Kidney (tissue), 14 donors: Measurements from ENCODE around the gene CNOT1. TPM values are rescaled to one million over a fixed set of nuclear protein-coding genes. Genes with fewer than 3 reads are reported as not detected.

Experiments used
- DNase-seq, 5 donors: peaks; one replicate each; pipeline ENCODE4 v3.0.0-alpha.2; 2013 to 2020
- FAIRE-seq: peaks from 2 replicates; lab custom pipeline; 2012; peaks lifted over from hg19 to GRCh38; lab: Jason Lieb, UNC
- H3K27ac ChIP-seq, 2 donors: one replicate each; pipeline ENCODE4 v1.7.0; 2013; ENCODE audit warnings: low read depth in 2 of 2, low read length in 2 of 2, inconsistent platforms in 1 of 2
- H3K27me3 ChIP-seq: one replicate; pipeline ENCODE4 v1.7.1; 2013; ENCODE audit warnings: low read length, inconsistent platforms; ENCODE audit not compliant: control insufficient read depth, insufficient read depth
- H3K36me3 ChIP-seq, 3 donors: one replicate each; pipeline versions ENCODE4 v1.7.0 to v1.7.1; 2013; ENCODE audit warnings: low read length in 3 of 3, control low read depth in 1 of 3, inconsistent platforms in 1 of 3; ENCODE audit not compliant: insufficient read depth in 3 of 3, control insufficient read depth in 2 of 3
- H3K4me1 ChIP-seq, 3 donors: one replicate each; pipeline versions ENCODE4 v1.7.0 to v1.7.1; 2013; ENCODE audit warnings: low read length in 3 of 3, inconsistent platforms in 1 of 3, low read depth in 1 of 3; ENCODE audit not compliant: control insufficient read depth in 2 of 3, insufficient read depth in 2 of 3
- H3K4me3 ChIP-seq, 3 donors: one replicate each; pipeline versions ENCODE4 v1.7.0 to v1.8.1; 2013; ENCODE audit warnings: low read length in 3 of 3, control low read depth in 1 of 3, inconsistent platforms in 1 of 3
- H3K9ac ChIP-seq, 3 donors: one replicate each; pipeline versions ENCODE4 v1.7.0 to v1.7.1; 2013; ENCODE audit warnings: low read length in 3 of 3, control low read depth in 1 of 3, inconsistent platforms in 1 of 3
- H3K9me3 ChIP-seq, 3 donors: one replicate each; pipeline versions ENCODE4 v1.7.0 to v1.7.1; 2013; ENCODE audit warnings: low read length in 3 of 3, control low read depth in 1 of 3, inconsistent platforms in 1 of 3; ENCODE audit not compliant: control insufficient read depth in 2 of 3, insufficient read depth in 1 of 3
- intact Hi-C: fragments of 100-400 bp; cut with DNase I; formaldehyde crosslinking; loops from one replicate; pipeline ENCODE4 v1.11.1; 2022
- polyA plus RNA-seq: library from polyadenylated mRNA; stranded (reverse); fragments of 350-450 nt; fragmentation: Illumina TruSeq; extraction: RNeasy Lipid Tissue Mini Kit (QIAGEN cat#74804); gene quantifications from one replicate; pipeline ENCODE4 v1.2.3, GENCODE V29; 2014; ENCODE audit warnings: low read depth, low replicate concordance; ENCODE audit not compliant: insufficient read depth
- total RNA-seq: library from RNA; stranded (reverse); fragmentation: NEBNext Ultra II Directional; extraction: Animal tissue kit (Norgen Biotek cat#: 25700); gene quantifications from one replicate; pipeline ENCODE4 v1.2.1, GENCODE V29; 2021
- TF ChIP-seq, protein P1 (sequence below): IDR thresholded peaks from 3 replicates; pipeline ENCODE4 v1.5.1; 2012; ENCODE audit warnings: mild to moderate bottlenecking, moderate library complexity, borderline replicate concordance; ENCODE audit not compliant: insufficient read depth; ENCODE audit errors: extremely low read depth
- donor health status: control.
- donor health status: control.
- donor health status: control.
- donor health status: control.
- donor health status: control.
- donor health status: DM: yes; HTN: yes; CAD: no.
- donor health status: Normal renal cell carcinoma (clear cell type).

CNOT1 gene
- total and polyA plus RNA-seq, 2 donors from 2014 or later: 54.8 to 147 TPM

DNA sequence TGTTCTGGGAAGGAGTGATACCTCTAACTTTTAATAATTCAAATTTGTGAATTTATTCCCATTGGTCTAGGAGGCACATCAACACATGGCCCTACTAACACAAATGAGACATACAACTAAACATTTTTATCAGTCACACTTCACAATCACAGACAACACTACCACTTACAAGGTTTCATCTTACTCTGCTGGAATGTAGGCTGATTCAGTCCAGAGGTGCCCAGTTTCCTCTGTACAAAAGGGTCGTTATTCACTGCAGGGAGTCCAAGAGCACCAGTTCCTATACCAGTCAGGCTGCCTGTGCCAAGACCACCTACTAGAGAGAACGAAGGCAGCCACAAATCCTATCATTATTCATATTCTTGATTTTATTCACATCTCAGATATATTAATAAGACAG, 72.9 kb downstream of the CNOT1 start:
- Histone ChIP-seq H3K9me3 (no peaks in the 10 kb centered on the region), H3K9ac (no peak overlapping the region), H3K4me3 (no peak overlapping the region), H3K4me1 (no peaks in the 10 kb centered on the region), H3K27me3 (no peaks in the 10 kb centered on the region), H3K36me3 (peaks cover 10 to 61% (median 39%) of the 10 kb centered on the region in 3 donors), H3K27ac (no peak overlapping the region)
- TF ChIP-seq, protein P1, sequence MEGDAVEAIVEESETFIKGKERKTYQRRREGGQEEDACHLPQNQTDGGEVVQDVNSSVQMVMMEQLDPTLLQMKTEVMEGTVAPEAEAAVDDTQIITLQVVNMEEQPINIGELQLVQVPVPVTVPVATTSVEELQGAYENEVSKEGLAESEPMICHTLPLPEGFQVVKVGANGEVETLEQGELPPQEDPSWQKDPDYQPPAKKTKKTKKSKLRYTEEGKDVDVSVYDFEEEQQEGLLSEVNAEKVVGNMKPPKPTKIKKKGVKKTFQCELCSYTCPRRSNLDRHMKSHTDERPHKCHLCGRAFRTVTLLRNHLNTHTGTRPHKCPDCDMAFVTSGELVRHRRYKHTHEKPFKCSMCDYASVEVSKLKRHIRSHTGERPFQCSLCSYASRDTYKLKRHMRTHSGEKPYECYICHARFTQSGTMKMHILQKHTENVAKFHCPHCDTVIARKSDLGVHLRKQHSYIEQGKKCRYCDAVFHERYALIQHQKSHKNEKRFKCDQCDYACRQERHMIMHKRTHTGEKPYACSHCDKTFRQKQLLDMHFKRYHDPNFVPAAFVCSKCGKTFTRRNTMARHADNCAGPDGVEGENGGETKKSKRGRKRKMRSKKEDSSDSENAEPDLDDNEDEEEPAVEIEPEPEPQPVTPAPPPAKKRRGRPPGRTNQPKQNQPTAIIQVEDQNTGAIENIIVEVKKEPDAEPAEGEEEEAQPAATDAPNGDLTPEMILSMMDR: no peak
- DNase-seq (no peak), FAIRE-seq (no peak)
- intact Hi-C loops: no loop called here

DNA sequence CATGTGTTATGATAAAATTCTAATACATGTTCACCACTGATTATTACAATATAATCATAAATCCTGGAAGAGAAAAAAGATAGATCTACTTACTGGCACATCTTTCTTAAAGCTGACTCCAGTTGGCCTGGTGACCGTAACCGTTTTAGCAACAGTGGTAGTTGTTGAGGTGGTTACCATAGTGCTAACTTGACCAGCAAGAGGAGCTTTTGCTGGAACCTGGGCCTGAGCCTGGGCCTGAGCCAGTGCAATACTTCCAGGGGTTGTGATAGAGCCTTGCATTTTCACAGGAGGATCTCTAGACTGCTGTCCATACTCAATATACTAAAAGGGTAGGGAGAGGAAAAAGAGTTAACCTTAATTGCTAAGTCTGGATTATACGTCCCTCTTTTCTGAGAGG, 78.1 kb downstream of the CNOT1 start:
- H3K27me3 ChIP-seq: no peaks in the 10 kb centered on the region
- H3K36me3 ChIP-seq: peaks cover 6 to 72% (median 46%) of the 10 kb centered on the region in 3 donors
- H3K4me3 ChIP-seq: no peak overlapping the region
- no peak overlapping the region for H3K27ac ChIP-seq
- H3K9me3 ChIP-seq: no peaks in the 10 kb centered on the region
- no peak for DNase-seq
- H3K9ac ChIP-seq: no peak overlapping the region
- intact Hi-C loops: no loop called here
- no peaks in the 10 kb centered on the region for H3K4me1 ChIP-seq
- FAIRE-seq: no peak
- TF ChIP-seq, protein P1: no peak

DNA sequence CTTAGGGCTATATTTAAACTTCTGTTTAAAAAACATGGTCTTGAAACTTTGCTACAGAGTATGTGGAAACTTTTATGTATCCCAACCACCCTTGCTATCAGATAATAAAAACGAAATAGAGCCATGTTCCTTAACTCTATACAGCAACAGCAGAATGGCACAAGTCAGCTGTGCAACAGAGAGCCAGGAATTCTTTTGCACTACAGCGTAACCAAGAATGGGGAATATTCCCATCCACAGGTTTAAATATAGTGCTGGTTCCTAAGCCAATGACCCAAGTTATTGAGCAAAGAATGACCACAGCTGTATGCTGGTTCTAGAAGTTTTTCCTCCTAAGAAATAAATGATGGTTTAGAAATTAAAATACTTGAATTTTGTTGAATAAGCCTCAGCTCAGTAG, 81.2 kb downstream of the CNOT1 start:
- intact Hi-C loops: no loop called here

More for the DNA sequence above, 81.2 kb downstream of the CNOT1 start:
- H3K27me3 ChIP-seq: no peaks in the 10 kb centered on the region
- no peaks in the 10 kb centered on the region for H3K4me1 ChIP-seq
- TF ChIP-seq, protein P1: no peak
- no peak overlapping the region for H3K9ac ChIP-seq
- H3K36me3 ChIP-seq: peaks cover 23 to 88% (median 50%) of the 10 kb centered on the region in 3 donors
- no peaks in the 10 kb centered on the region for H3K9me3 ChIP-seq
- DNase-seq (no peak), FAIRE-seq (no peak)
- H3K27ac ChIP-seq: no peak overlapping the region
- H3K4me3 ChIP-seq: no peak overlapping the region
